ENCODE results near the gene MAP3K15.

Gene MAP3K15

DNA sequence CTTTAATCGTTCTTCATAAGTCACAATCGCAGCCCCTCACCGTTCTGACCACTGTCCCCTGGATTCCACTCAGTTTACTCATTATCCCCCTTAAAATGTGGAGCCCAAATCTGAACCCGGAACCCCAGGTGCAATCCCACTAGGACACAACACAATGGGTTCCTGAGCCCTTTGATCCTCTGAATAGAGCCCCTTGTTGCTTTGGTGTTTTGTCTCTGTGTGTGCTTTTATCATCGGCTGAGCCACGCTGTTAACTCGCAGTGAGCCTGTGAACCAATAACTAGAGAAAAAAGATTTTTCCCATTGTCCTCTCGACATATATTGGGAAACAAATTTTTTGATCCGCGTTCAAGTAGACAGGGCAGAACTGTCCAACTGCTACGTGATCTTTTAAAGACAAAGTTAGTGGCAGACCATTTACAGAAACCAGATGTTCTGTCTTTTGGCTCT lies 172.2 kb downstream of the MAP3K15 start:
- DNase-seq: no peak

DNA sequence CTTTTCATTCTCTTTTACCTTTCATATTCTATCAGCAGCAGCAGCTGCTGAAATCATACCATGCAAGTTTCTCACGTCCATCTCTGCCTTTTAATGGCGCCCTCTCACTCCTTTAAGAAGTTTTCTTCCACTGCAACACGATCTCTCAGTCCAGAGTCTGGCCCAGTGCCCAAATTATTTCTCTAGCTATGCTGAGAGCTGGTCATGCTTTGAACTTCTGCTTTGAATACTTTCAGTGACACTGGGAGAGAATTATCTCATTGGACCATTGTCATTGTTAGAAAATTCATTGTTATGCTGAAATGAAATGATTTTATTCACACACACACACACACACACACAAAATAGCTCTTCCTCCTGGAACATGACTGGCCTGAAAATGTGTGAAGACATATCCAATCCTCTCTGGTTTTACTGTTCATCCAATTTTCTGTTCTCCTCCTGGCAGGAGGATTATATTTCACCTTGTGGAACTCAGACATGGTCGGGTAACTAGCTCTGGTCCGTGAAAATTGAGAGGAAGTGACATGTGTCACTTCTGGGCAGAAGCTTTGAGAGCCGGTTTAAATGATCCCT lies 172.9 kb downstream of the MAP3K15 start:
- no peak for DNase-seq

DNA sequence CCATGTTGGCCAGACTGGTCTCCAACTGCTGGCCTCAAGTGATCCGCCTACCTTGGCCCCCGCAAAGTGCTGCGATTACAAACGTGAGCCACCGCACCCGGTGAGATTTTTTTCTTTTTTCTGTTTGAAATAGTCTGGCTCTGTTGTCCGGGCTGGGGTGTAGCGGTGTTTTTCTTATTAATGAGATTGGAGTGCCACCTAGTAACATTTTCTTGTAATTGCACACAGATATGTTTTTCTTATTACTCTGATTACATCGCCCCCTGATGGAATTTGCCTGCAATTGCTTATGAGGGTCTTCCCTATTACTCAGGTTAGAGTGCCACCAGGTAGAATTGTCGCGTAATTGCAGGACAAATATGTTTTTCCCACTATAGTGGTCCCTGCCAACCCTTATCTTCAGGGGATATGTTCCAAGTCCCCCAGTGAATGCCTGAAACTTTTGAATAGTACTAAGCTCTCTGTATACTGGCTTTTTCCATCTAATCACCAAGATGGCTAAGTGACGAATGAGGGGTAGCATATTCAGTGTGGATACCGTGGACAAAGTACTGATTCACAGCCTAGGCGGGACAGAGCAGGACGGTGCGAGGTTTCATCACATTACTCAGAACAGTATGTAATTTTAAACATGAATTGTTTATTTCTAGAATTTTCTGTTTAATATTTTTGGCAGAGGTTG lies 180.2 kb downstream of the MAP3K15 start:
- DNase-seq: no peak

DNA sequence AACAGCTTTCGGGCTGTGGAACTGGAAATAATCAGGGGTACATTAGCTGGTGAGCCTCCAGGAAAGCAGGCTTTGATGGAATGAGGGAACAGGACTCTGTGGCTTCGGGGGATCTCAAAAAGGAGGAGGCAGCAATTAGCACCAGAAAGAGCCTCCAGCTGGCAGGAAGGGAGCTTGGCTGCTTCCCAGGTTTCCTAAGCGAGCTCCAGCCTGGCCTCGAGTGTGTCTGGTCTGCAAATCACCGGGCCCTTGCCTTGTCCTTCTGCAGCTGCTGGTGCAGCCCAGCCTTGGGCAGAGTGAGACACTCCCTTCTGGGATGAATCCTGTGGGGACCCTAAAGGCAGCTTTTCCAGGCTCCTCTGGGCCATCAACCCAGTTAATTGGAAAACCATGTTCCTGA lies 182.3 kb downstream of the MAP3K15 start:
- peak; percentile 5 for DNase-seq

DNA sequence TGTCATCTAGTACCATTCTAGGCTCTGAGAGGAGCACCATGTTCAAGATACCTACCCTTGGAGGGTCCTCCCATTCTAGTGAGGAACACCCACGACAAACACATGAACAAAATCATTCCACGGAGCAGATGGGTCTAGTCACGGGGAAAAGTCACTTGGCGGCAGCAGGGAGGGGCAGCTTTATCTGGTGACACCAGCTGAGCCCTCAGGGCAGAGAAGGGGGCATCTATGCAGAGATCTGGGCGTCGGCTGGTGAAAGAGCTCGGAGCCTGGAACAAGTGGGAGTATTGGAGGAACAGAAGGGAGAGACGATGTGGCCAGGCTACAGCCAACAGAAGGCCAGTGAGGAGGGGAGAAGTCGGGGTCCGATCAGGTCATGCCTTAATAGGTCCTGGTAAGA lies 183.5 kb downstream of the MAP3K15 start:
- DNase-seq: no peak

DNA sequence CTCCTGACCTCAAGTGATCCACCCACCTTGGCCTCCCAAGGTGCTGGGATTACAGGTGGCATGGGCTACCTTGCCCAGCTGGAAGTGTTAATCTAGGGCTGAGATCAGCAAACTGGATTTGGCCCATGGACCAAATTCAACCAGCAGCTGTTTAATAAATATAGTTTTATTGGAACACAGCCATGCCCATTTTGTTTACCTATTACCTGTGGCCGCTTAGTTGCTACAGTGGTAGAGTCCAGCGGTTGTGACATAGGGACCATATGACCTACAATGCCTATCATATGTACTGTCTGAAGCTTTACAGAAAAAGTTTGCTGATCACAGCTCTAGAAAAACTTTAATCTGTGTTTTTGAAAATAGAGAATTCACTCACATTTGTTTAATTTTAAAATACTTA lies 188.7 kb downstream of the MAP3K15 start:
- no peak for DNase-seq

Measured in NCI-H2227 treated with DMSO at 0.1 percent for 48 hours (cell line).